Right ventricle myocardium inferior (tissue), 1 donor: Measurements from ENCODE around the gene PRDM11. TPM values are rescaled to one million over a fixed set of nuclear protein-coding genes. Genes with fewer than 3 reads are reported as not detected.

Experiments used
- ATAC-seq: fragments of 200-7000 bp; cut with Tn5 transposase; one replicate; pipeline ENCODE4 v1.9.1; 2020; ENCODE audit warnings: mild to moderate bottlenecking, moderate library complexity
- DNase-seq: peaks from one replicate; pipeline ENCODE4 v3.0.0; 2021; ENCODE audit errors: missing footprints
- intact Hi-C: fragments of 100-400 bp; cut with DNase I; formaldehyde crosslinking; loops from one replicate; pipeline ENCODE4 v1.11.0; 2022
- total RNA-seq: library from RNA; stranded (reverse); fragmentation: NEBNext Ultra II Directional; extraction: Animal tissue kit (Norgen Biotek cat#: 25700); gene quantifications from one replicate; pipeline ENCODE4 v1.2.1, GENCODE V29; 2021
- donor health status: DM: no; HTN: yes; CAD: no; lungs with severe emphysema.

PRDM11 gene
- total RNA-seq, 1 donor from 2014 or later = 16.0 TPM

DNA sequence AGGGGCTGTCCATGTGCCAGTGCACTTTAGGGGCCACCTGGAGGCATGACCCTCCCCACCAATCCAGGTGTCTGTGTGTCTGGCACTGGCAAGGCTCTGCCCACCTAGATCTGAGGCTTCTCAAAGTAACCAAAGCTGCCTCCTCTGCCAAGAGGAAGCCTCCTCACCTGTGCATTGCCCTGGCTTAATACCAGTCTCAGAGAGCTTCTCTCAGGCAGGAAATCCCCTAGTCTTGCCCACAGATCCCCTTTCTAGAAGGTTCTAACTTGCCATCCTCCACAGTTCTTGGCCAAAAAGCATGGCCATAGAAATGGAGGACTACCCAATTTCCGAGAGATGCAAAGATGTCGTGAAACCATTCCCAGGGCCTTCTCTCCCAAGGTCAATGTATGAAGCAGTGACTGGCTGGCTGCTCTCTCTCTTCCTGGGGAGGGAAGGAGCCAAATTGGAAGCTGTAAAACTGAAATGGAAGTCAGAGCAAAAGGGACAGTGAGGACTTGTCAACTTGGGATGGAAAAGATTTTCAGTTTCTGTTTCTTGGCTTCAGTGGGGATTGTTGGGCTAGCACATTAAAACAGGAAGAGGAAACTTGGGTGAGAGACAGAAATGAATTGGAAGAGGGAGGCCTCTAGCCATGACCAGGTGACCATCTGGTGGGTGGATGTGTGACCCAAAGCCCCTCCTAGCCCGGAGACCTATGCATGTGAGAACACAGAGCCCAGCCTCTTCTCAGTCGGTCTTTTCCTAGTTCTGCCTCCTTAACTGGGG is 68.8 kb downstream of the PRDM11 start:
- DNase-seq = no peak
- intact Hi-C loops = no loop called here
- ATAC-seq = no peak

DNA sequence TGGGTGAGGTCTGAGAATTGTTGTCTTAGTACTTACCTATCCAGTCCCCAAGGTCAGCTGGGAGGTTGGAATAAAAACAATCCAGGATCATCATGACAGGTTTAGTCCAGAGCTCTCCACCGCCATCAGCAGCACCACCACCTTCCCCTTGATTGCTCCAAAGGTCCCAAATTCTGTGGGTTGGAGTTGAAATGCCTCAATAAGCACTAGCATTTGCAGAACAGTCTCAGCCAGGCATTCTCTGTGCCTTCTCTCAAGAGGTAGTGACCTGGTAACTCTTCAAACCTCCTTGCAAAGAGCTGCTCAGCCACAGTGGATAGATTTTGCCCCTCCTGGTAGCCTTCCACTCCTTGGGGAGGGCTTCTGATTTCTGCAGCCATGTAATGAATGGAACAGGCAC is 69.6 kb downstream of the PRDM11 start:
- ATAC-seq (no peak), DNase-seq (no peak)
- intact Hi-C loops = no loop called here

DNA sequence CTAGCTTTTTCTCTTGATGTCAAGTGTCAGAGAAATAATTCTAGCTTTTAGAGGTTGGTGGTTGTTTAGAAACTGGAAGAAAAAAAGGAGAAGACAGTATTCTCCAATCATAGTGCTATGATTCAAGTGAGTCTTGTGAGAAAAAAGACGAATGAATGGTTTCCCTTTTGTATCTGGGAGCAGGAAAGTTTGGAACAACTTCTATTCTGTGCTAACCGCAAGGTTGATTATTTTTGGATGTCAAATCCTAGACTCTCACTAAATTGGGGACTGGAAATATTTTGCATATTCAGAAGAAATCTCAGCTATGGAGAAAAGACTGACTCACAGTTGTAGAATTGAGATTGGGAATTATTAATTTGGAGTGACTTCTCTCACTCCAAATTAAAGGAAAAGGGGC is 70.5 kb downstream of the PRDM11 start:
- intact Hi-C loops = no loop called here
- no peak for ATAC-seq
- no peak for DNase-seq

DNA sequence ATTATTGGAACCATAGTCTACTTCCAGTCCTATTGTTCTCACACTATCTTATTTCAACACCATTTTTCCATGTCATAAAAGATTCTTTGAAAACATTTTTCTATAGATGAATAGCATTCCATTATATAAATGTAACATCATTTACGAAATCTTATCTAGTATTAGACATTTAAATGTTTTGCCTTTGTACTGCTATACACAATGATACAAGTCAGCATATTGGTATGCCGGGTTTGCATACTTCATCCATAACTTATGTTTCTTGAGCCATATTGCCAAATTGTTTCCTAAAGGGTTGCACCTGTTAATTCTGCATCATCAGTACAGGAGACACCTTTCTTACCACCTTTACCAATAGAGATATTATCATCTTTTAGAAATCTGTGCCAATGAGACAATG is 71.6 kb downstream of the PRDM11 start:
- DNase-seq (no peak), ATAC-seq (no peak)
- intact Hi-C loops = no loop called here

DNA sequence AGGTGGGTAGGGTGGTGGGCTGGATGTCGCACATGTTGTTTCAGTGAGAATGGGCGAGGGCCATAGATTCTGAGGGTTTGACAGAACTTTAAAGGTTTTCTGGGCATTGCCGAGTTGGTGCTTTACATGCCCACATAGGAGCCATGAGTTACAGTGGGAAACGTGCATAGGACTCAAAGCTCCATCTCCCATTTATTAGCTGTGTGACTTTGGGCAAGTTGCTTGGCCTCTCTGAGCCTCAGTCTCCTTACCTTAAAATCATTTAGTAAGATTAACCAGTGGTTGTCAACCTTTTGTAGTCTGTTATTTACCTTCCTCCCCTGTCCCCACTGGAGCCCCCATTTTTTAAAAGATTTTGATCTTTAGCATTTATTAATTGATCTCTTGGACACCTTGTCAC is 72.3 kb downstream of the PRDM11 start:
- DNase-seq = no peak
- intact Hi-C loops = no loop called here
- ATAC-seq = no peak

DNA sequence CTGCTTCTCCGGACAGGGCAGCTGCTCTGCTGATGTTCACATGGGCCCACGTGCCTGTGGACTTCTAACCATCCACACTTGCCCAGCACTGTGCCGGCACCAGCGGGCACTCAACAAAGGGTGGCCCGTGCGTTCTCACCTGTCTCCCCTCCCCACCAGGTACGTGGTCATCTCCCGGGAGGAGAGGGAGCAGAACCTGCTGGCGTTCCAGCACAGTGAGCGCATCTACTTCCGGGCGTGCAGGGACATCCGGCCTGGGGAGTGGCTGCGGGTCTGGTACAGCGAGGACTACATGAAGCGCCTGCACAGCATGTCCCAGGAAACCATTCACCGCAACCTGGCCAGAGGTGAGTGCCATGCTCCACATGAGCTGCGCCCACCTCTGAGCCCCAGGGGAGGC is 73.0 kb downstream of the PRDM11 start:
- no peak for ATAC-seq
- intact Hi-C loops = no loop called here
- no peak for DNase-seq

DNA sequence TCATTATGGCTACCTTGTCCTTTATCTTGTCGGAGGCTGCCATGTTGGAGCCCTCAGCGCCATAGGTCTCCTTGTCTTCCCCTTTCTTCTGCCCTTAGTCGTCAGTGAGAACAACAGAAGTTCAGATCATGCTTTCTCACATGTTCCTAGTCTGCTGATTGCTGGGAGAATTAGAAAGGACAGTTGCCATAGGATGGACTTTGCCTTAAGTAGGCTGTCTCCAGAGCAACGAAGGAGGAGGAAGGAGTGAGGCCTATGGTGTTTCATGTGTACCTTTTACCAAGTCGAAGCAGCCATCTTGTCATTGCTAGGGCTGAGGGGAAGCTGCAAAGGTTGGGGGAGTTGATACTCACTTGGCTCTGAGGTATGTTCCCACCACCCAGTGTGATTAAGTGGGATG is 77.1 kb downstream of the PRDM11 start:
- intact Hi-C loops = no loop called here

DNA sequence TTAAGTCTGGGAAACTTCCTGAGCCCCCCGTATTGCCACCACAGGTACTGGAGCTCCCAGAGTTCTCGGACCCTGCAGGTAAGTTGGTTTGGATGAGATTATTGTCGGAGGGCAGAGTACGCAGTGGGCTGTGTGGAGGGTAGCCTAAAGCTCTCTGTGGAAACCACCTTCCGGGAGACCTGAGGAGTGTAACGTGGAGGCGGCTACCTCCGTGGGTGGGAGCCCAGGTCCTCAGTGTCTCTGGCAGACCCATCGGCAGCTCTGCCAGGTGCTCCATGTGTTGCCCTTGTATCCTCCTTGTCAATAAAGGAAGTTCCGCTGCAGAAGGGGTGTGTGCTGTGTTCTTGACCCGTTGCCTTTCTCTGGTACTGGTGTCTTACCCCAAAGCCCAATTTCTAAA is 78.3 kb downstream of the PRDM11 start:
- ATAC-seq = no peak
- intact Hi-C loops = no loop called here
- DNase-seq = no peak

More for the DNA sequence above, 77.1 kb downstream of the PRDM11 start:
- ATAC-seq (no peak), DNase-seq (no peak)

DNA sequence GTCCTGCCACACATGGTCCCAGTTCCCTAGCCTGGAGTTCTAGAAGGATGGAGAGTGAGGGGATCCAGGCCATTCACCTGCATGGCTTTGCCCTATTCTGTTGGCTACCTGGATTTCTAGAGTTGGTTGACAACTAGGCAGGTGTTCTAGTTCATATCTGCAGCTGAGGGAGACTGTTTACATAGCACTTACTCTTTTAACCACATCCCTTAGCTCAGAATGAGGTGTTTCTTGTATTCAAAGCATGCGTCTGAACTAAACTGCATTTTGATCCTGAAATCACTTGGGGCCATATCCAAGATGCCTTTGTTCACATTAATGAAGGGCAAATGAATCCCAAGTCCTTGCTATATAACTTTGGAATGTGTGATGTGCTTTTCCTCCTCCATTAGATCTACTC is 78.8 kb downstream of the PRDM11 start:
- DNase-seq (no peak), ATAC-seq (no peak)
- intact Hi-C loops = no loop called here

DNA sequence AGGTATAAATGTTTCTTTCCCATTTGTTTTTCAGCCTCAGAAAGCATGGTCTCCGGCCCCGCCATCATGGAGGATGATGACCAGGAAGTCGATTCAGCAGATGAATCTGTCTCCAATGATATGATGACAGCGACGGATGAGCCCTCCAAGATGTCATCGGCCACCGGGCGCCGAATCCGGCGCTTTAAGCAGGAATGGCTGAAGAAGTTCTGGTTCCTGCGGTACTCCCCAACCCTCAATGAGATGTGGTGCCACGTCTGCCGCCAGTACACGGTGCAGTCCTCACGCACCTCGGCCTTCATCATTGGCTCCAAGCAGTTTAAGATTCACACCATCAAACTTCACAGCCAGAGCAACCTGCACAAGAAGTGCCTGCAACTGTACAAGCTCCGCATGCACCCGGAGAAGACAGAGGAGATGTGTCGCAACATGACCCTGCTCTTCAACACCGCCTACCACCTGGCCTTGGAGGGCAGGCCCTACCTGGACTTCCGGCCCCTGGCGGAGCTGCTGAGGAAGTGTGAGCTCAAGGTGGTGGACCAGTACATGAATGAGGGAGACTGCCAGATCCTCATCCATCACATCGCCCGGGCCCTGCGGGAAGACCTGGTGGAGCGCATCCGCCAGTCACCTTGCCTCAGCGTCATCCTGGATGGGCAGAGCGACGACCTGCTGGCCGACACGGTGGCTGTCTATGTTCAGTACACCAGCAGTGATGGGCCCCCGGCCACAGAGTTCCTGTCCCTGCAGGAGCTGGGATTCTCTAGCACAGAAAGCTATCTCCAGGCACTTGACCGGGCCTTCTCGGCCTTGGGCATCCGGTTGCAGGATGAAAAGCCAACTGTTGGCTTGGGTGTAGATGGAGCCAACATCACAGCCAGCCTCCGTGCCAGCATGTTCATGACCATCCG is 79.8 kb downstream of the PRDM11 start:
- no peak for DNase-seq
- intact Hi-C loops = no loop called here
- ATAC-seq = no peak

DNA sequence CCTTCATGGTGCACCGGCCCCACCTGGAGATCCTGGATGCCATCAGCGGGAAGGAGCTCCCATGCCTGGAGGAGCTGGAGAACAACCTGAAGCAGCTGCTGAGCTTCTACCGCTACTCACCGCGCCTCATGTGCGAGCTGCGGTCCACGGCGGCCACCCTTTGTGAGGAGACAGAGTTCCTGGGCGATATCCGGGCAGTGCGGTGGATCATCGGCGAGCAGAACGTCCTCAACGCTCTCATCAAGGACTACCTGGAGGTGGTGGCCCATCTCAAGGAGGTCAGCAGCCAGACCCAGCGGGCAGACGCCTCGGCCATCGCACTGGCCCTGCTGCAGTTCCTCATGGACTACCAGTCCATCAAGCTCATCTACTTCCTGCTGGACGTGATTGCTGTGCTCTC is 80.5 kb downstream of the PRDM11 start:
- intact Hi-C loops = no loop called here
- DNase-seq (no peak), ATAC-seq (no peak)

DNA sequence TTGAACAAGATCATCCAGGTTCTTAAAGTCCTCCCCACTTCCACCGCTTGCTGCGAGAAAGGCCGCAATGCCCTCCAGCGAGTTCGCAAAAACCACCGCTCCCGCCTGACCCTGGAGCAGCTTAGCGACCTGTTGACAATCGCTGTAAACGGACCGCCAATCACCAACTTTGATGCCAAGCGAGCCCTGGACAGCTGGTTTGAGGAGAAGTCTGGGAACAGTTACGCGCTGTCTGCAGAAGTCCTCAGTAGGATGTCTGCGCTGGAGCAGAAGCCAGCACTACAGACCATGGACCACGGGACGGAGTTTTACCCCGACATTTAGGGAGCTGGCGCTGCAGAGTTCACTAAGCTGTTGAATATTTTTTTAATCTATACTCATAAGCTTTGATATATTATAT is 81.4 kb downstream of the PRDM11 start:
- DNase-seq (no peak), ATAC-seq (no peak)
- intact Hi-C loops = no loop called here

DNA sequence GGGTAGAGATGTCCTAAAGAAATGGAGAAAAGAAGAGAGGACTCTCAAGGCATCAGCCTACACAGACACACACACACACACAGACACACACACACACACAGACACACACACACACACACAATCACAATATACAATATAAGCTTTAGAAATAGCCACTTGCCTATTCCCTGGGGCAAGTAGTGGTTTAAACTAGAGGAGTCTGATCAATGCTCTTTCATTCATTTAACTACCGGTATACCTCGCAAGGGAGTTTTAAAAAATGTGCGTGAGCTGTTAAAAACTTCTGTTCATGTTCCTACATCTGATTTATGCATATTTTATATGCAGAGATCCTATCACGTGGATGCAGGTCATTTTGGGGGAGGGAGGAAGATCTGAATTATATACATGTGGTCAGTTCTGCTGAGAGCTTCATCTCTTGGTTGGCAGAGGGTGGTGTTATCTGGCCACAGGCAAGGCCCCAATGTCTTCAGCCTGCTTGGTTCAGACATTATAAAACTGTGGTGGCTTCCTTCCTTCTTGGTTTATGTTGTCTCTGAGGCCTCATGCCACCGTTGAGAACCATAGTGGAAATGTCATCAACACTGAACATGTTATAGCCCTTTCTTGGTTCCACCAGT is 83.1 kb downstream of the PRDM11 start:
- DNase-seq (no peak), ATAC-seq (no peak)
- intact Hi-C loops = loop anchor here (5.0 kb wide), 1 partner anchor 117 kb away; no protein-coding TSS in a partner anchor

DNA sequence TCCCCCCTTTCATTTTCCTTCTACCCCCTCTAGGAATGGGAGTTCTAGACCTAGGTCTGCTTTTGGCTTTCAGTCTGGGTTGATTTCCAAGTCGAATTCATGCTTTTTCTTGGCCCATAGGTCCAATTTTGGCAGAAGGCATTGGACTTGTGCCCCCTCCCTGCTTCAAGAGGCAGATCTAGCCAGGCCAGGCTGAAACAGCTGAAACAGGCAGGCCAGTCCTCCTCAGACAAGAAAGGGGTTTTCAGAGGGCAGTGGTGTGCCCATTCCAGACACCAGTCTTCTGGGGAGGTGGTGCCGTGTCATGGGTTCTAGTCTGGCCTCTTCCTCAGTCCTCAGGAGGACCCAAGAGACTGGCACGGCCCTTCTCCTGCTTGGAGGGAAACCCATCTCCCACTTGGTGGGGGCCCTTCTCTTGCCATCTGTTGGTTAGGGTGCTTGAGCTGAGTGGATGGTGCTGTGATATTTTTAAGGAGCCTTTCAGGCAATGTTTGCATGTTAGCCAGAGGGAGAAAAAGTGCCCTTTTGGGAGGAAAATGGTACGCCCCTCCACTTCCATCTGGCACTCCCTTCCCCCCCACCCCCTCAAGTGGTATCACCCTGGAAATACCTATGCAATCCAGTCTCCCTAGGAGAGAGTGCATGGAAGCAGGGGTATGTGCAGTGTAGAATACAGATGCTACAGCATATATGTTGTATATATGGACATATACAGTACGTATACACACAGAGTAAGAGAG is 86.1 kb downstream of the PRDM11 start:
- DNase-seq (no peak), ATAC-seq (no peak)
- intact Hi-C loops = loop anchor here (5.0 kb wide), 1 partner anchor 120 kb away; no protein-coding TSS in a partner anchor

DNA sequence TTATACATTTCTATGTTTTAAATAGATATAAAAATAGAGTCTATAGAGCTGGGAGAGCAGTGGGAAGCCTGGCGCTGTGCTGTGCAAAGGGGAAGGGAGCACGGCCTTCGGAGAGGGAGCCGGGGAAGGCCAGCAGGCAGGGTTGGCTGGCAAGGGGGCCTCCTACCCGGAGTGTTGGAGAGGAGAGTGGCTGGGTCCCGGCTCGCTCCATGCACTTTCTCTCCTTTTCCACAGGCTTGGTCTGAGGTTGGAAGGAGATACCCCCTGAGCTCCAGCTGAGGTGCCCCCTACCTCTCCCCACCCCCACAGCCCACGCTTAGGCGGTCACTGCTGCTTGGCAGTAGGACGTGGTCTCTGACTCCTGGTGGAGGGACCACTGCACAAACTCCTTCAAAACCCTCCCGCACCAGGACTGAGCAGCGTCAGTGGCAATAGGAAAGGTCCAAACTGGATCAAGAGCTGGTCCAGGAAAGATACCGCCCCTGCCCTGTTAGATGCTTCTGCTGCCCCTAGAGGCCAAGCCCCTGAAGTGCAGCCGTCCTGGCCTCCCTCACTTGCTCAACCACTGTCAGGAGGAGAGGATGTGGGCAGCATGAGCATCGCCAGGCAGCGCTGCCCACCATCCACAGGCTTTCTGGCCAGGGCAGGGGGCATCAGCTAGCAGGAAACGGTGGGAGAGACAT is 86.8 kb downstream of the PRDM11 start:
- DNase-seq (no peak), ATAC-seq (peak; percentile 66)
- intact Hi-C loops = loop anchor here (5.0 kb wide), 1 partner anchor 121 kb away; no protein-coding TSS in a partner anchor

DNA sequence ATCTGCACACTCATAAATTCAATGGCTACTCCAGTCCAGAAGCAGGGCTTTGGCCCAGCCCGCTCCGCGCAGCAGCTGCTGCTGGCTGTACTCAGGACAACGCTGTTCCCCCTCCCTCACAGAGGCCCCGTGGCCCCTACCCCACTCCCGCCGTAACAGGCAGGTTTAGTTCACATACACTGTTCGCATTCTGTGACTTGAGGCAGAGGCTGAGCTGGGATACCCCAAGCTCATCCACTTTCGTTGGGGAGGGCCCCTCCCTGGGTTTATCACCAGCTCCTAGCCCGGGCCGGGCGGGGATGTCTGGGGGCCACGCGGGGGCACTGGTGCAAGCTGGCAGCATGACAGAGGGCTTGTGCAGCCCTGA is 87.3 kb downstream of the PRDM11 start:
- DNase-seq (no peak), ATAC-seq (no peak)
- intact Hi-C loops = loop anchor here (5.0 kb wide), 1 partner anchor 121 kb away; no protein-coding TSS in a partner anchor

DNA sequence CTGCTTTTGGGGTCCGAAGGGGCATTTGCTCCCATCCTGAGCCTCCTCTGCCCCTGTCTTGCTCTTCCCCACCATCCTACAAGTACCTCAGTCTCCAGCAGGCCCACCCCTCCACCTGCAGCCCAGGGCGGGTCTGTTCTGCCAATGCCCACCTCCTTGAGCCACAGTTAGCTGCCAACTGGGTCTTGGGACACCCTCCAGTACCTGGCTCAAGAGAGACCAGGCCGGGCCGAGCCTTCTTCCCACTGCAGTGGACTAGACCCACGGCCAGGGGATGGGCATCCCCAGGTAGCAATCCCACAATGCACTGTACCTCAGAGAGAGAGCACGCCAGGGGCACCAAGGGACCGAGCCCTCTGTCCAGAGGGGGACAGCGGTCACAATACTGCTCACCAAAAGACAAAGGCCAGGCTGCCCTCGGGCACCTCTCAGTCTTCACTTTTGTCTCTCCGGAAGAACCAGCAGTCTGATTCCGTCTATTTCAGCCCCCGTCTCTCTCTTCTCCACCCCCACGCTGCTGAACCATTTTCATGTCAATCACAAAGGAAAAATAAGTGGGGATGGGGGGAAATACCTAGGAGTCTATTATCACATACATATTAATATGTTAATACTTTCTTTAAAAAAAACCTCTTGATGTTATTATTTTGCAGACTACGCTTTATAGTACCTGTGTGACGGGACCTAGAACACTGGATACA is 88.0 kb downstream of the PRDM11 start:
- intact Hi-C loops = loop anchor here (5.0 kb wide), 1 partner anchor 122 kb away; no protein-coding TSS in a partner anchor
- ATAC-seq (no peak), DNase-seq (no peak)
